PC-9 (cell line): ENCODE measurements around the gene FAM193B. TPM values are rescaled to one million over a fixed set of nuclear protein-coding genes. Genes with fewer than 3 reads are reported as not detected.

Experiments
- BruUV-seq: library from RNA; stranded (reverse); fragments of 400-500 nt; replicated peaks from 2 replicates; lab custom pipeline; 2021; lab: Mats Ljungman, UMichigan
- CTCF ChIA-PET: fragments of 300-600 bp; sonication (Branson Sonifier 250); formaldehyde crosslinking; loops from one replicate; lab custom pipeline; 2022; ENCODE audit warnings: antibody characterized with exemption; lab: Charles Lee
- POLR2A ChIA-PET: fragments of 300-600 bp; sonication (Branson Sonifier 250); formaldehyde crosslinking; loops from one replicate; lab custom pipeline; 2022; ENCODE audit warnings: antibody characterized with exemption; ENCODE audit not compliant: unreplicated experiment; lab: Charles Lee
- DNase-seq, 2 experiments: peaks; one replicate each; pipeline versions ENCODE4 v3.0.0 to v3.0.0-alpha.2; 2015 to 2022; ENCODE audit warnings: mixed read lengths in 1 of 2
- H2AFZ ChIP-seq: fragments of 200-600 bp; sonication (generic); 2 replicates; pipeline ENCODE4 v1.8.1; 2017; ENCODE audit warnings: antibody characterized with exemption
- H3F3A ChIP-seq: fragments of 200-600 bp; sonication (generic); 2 replicates; pipeline ENCODE4 v1.8.1; 2017; ENCODE audit warnings: antibody characterized with exemption, mild to moderate bottlenecking, low read depth; ENCODE audit not compliant: insufficient read depth
- H3K27ac ChIP-seq: fragments of 200-600 bp; sonication (generic); 2 replicates; pipeline ENCODE4 v1.6.1; 2016; ENCODE audit warnings: mixed run types
- H3K27me3 ChIP-seq: fragments of 200-600 bp; sonication (generic); 2 replicates; pipeline ENCODE4 v1.6.1; 2016; ENCODE audit warnings: low read depth, mixed run types; ENCODE audit not compliant: insufficient read depth
- H3K36me3 ChIP-seq: fragments of 200-600 bp; sonication (generic); 2 replicates; pipeline ENCODE4 v1.6.1; 2016; ENCODE audit warnings: low read depth, mixed run types
- H3K4me1 ChIP-seq: fragments of 200-600 bp; sonication (generic); replicated peaks from 2 replicates; pipeline ENCODE4 v1.6.1; 2016; ENCODE audit warnings: mixed run types; ENCODE audit not compliant: insufficient read depth
- H3K4me2 ChIP-seq: fragments of 200-600 bp; sonication (generic); 2 replicates; pipeline ENCODE4 v1.6.1; 2017; ENCODE audit warnings: mixed run types
- H3K4me3 ChIP-seq: fragments of 200-600 bp; sonication (generic); 2 replicates; pipeline ENCODE4 v1.6.1; 2016; ENCODE audit warnings: mixed run types
- H3K79me2 ChIP-seq: fragments of 200-600 bp; sonication (generic); 2 replicates; pipeline ENCODE4 v1.6.1; 2017; ENCODE audit warnings: low read depth, mixed run types
- H3K9me2 ChIP-seq: fragments of 200-600 bp; sonication (generic); 2 replicates; pipeline ENCODE4 v1.8.1; 2017; ENCODE audit warnings: mild to moderate bottlenecking; ENCODE audit not compliant: insufficient read depth
- H3K9me3 ChIP-seq: fragments of 200-600 bp; sonication (generic); 2 replicates; pipeline ENCODE4 v1.8.1; 2016; ENCODE audit warnings: low read depth; ENCODE audit not compliant: insufficient read depth
- H4K20me1 ChIP-seq: fragments of 200-600 bp; sonication (generic); 2 replicates; pipeline ENCODE4 v1.8.1; 2017; ENCODE audit not compliant: insufficient read depth
- EZH2 ChIP-seq: fragments of 200-600 bp; sonication (generic); IDR thresholded peaks from 2 replicates; pipeline ENCODE4 v1.8.0; 2017; ENCODE audit warnings: antibody characterized with exemption, low read depth
- intact Hi-C: fragments of 100-400 bp; cut with micrococcal nuclease; formaldehyde crosslinking; loops from one replicate; pipeline ENCODE4 v1.10.0; 2022; ENCODE audit not compliant: unreplicated experiment
- total RNA-seq: library from RNA; stranded (reverse); gene quantifications from 2 replicates; pipeline ENCODE4 v1.2.3, GENCODE V29; 2021
- TF ChIP-seq, protein P1 (sequence below): fragments of 200-600 bp; sonication (generic); conservative IDR thresholded peaks from 2 replicates; pipeline ENCODE4 v1.6.1; 2017; ENCODE audit warnings: mixed run types, antibody characterized with exemption, mild to moderate bottlenecking, moderate library complexity

FAM193B gene
- total RNA-seq, 1 experiment from 2014 or later, result 70.4 TPM

DNA sequence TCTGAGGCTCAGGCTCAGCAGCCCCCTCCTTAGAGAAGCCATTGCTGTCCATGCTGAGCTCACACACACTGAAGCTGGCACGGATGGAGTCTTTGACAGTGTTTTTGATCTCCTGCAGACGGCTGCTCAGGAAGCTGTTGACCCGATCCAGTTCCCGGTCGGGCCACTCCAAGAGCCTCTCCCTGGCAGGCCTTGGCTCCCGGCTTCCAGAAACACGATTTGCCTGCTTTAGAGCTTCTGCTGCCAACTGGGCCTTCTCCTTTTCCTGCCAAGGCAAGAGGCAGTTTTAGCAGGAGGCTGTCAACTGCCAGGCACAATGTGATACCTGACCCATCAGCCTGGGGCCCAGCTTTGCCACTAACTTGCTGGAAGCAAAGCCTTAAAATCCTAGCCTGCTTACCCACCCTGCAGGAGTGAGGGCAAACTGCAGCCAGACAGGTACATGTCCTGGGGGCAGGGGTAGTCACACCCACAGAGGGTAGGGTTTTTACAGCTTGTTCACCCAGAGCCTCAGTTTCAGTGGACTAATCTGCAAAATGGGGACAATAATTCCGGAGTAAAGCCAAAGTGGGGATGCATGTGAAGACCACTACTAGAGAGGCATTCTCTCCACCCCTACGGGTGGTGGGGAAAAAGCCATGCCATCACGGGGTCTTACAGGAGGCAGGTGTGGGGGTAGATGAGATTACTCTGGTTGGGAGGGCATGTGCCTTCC is 29.3 kb downstream of the FAM193B start:
- BruUV-seq, result no TSS peak
- Histone ChIP-seq H3K9me2 (no peaks in the 10 kb centered on the region), H3K9me3 (no peaks in the 10 kb centered on the region), H3F3A (no peaks in the 10 kb centered on the region), H3K79me2 (no peaks in the 10 kb centered on the region), H3K4me3 (no peak overlapping the region), H4K20me1 (no peaks in the 10 kb centered on the region), H2AFZ (no peak overlapping the region), H3K27ac (no peak overlapping the region), H3K27me3 (no peaks in the 10 kb centered on the region), H3K4me1 (no peaks in the 10 kb centered on the region), H3K4me2 (no peak overlapping the region), H3K36me3 (0 out of 2 replicates have a peak, but pooled peaks cover 5% of the 10 kb centered on the region)
- no peak for DNase-seq
- CTCF ChIA-PET, result no interaction called here
- TF ChIP-seq, protein P1, sequence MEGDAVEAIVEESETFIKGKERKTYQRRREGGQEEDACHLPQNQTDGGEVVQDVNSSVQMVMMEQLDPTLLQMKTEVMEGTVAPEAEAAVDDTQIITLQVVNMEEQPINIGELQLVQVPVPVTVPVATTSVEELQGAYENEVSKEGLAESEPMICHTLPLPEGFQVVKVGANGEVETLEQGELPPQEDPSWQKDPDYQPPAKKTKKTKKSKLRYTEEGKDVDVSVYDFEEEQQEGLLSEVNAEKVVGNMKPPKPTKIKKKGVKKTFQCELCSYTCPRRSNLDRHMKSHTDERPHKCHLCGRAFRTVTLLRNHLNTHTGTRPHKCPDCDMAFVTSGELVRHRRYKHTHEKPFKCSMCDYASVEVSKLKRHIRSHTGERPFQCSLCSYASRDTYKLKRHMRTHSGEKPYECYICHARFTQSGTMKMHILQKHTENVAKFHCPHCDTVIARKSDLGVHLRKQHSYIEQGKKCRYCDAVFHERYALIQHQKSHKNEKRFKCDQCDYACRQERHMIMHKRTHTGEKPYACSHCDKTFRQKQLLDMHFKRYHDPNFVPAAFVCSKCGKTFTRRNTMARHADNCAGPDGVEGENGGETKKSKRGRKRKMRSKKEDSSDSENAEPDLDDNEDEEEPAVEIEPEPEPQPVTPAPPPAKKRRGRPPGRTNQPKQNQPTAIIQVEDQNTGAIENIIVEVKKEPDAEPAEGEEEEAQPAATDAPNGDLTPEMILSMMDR, result no peak
- no peak for TF ChIP-seq EZH2
- intact Hi-C loops, result no loop called here
- POLR2A ChIA-PET, result no interaction called here

DNA sequence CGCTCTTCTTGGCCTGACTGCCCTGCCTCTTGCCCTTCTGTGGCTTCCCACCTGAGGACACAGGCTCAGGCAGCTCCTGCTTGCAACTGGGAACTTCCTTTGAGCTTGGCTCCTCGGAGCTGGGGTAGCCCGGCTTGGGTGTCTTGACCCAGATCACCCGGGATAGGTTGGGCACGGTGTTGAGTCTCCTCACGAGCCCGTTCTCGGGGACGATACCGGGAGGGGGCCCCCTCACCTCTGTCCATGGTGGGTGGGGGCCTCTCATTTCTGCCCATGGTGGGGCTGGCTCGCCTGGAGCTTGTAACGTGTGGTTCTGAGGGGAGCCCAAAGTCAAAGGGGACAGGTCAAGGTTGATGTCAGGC is 29.8 kb downstream of the FAM193B start:
- ChIA-PET CTCF (interaction anchor here (0.7 kb wide), 1 partner anchor 13 kb away, joined by 3 read pairs; no protein-coding TSS in a partner anchor), POLR2A (no interaction called here)
- Histone ChIP-seq H3K36me3 (peaks cover 5% of the 10 kb centered on the region; the same call in 1 of the 2 replicates), H3K79me2 (0 out of 2 replicates have a peak, but pooled peaks cover 3% of the 10 kb centered on the region), H3F3A (peaks cover under 1% of the 10 kb centered on the region; the same call in 1 of the 2 replicates), H3K27ac (no peak overlapping the region), H3K9me3 (no peaks in the 10 kb centered on the region), H3K4me3 (no peak overlapping the region), H4K20me1 (no peaks in the 10 kb centered on the region), H3K27me3 (no peaks in the 10 kb centered on the region), H3K4me1 (0 out of 2 replicates have a peak, but pooled peaks cover 1% of the 10 kb centered on the region), H3K9me2 (no peaks in the 10 kb centered on the region), H3K4me2 (no peak overlapping the region), H2AFZ (no peak overlapping the region)
- BruUV-seq, result no TSS peak
- no peak for TF ChIP-seq EZH2
- TF ChIP-seq, protein P1, result no peak
- DNase-seq, result no peak
- intact Hi-C loops, result no loop called here

DNA sequence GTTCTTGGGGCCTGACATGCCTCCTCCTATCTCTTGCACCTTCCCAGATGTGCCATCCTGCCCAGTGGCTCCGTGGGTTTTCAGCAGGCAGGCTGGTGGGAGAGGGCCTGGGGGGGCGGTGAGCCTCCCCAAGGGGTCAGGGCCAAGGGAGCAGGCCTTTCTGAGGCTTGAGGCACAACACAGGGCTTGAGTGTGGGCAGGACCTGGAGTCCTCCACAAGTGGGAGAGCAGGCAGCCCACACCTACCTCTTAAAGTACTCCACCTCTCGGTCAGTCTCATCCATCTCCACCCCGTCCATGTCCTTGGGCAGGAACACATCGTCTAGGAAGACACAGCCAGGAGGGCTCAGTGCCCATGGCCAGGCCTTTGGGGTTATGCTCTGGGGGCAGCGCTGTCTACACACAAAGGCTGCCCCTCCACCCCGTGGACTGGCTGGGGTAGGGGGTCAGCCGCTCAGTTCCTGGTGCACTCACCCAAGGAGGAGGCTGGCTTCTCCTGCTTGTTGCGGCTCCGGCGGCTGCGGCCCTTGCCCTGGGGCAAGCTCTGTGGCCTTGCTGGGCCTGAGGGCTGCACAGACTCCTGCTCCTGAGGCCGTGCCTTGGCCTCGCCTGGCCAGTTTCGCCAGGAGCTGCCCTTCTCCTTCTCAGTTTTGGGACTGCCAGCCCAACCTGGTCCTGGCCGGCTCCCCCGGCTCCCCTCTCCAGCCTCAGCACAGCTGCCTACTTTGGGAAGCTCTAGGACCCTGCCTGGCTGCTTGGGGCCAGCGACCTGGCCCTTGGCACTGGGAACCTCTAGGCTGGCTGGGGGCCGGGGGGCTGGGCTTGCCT is 30.4 kb downstream of the FAM193B start:
- ChIA-PET POLR2A (no interaction called here), CTCF (interaction anchor here (0.7 kb wide), 1 partner anchor 14 kb away, joined by 3 read pairs; no protein-coding TSS in a partner anchor)
- no peak overlapping the region for H3K27ac ChIP-seq
- intact Hi-C loops, result no loop called here
- no peaks in the 10 kb centered on the region for H3K9me3 ChIP-seq
- H3K4me3 ChIP-seq, result no peak overlapping the region
- peaks cover 5% of the 10 kb centered on the region; the same call in 1 of the 2 replicates for H3K36me3 ChIP-seq
- no peak overlapping the region for H2AFZ ChIP-seq
- H3K9me2 ChIP-seq, result no peaks in the 10 kb centered on the region
- no peak overlapping the region for H3K4me2 ChIP-seq
- H4K20me1 ChIP-seq, result no peaks in the 10 kb centered on the region
- no TSS peak for BruUV-seq
- DNase-seq, result no peak
- 0 out of 2 replicates have a peak, but pooled peaks cover 9% of the 10 kb centered on the region for H3K79me2 ChIP-seq
- no peaks in the 10 kb centered on the region for H3K27me3 ChIP-seq
- peaks cover 7% of the 10 kb centered on the region for H3K4me1 ChIP-seq
- H3F3A ChIP-seq, result peaks cover 6% of the 10 kb centered on the region; the same call in 1 of the 2 replicates
- TF ChIP-seq EZH2, result no peak
- TF ChIP-seq, protein P1, result no peak
